Adrenal gland (tissue), 12 donors: Measurements from ENCODE around the gene BMP4. TPM values are rescaled to one million over a fixed set of nuclear protein-coding genes. Genes with fewer than 3 reads are reported as not detected.

Source experiments
- DNase-seq, 7 donors: peaks; one replicate each; pipeline ENCODE4 v3.0.0-alpha.2; 2019 to 2020
- H3K27ac ChIP-seq, 5 donors: fragments of 200-600 bp; sonication (generic) in 4 of 5; 1 replicate in 3 of 5; 2 replicates in 2 of 5; pipeline versions ENCODE4 v1.5.1 to v1.8.0; 2016 to 2020; ENCODE audit warnings: mild to moderate bottlenecking in 1 of 5
- H3K27me3 ChIP-seq: fragments of 200-600 bp; 2 replicates; pipeline ENCODE4 v1.8.0; 2021
- H3K36me3 ChIP-seq, 2 donors: fragments of 200-600 bp; replicated peaks in 1 of 2; 1 replicate in 1 of 2; 2 replicates in 1 of 2; pipeline versions ENCODE4 v1.5.1 to v1.8.0; 2018 to 2022
- H3K4me1 ChIP-seq, 2 donors: fragments of 200-600 bp; replicated peaks in 1 of 2; 1 replicate in 1 of 2; 2 replicates in 1 of 2; pipeline versions ENCODE4 v1.5.1 to v1.8.0; 2018 to 2021
- H3K4me3 ChIP-seq, 4 donors: fragments of 200-600 bp; sonication (generic) in 3 of 4; one replicate each; pipeline ENCODE4 v1.5.1; 2016 to 2018
- H3K9me3 ChIP-seq, 3 donors: fragments of 200-600 bp; sonication (generic) in 1 of 3; replicated peaks in 1 of 3; 1 replicate in 2 of 3; 2 replicates in 1 of 3; pipeline versions ENCODE4 v1.5.1 to v1.8.0; 2016 to 2021
- POLR2A ChIP-seq, 2 donors: fragments of 450-650 bp; IDR thresholded peaks; one replicate each; pipeline ENCODE4 v1.6.1; 2017; ENCODE audit warnings: antibody characterized with exemption in 2 of 2, mild to moderate bottlenecking in 2 of 2, moderate library complexity in 1 of 2
- WGBS, 4 donors: extraction: QIAGEN DNeasy Blood & Tissue Kit in 2 of 4; methylation state at CpG; one replicate each; pipeline versions ENCODE4 v1.1.5 to v1.1.7; 2013 to 2017; 5-methylcytosine and 5-hydroxymethylcytosine counted together
- intact Hi-C, 2 donors: fragments of 100-400 bp; cut with DNase I; formaldehyde crosslinking; loops; one replicate each; pipeline versions ENCODE4 v1.14.1 to v1.15.0; 2022 to 2023
- polyA plus RNA-seq, 3 donors: library from polyadenylated mRNA; stranded (reverse); fragments of 200-250 nt in 2 of 3; fragments of 350-450 nt in 1 of 3; fragmentation: Illumina TruSeq in 1 of 3; extraction: RNeasy Lipid Tissue Mini Kit (QIAGEN cat#74804) in 1 of 3; gene quantifications; one replicate each; pipeline ENCODE4 v1.2.3, GENCODE V29; 2013 to 2014
- total RNA-seq, 9 donors: library from RNA; depleted of rRNA in 4 of 9; stranded (reverse); fragments of >200 nt in 4 of 9; fragments of 120-200 nt in 1 of 9; fragmentation: NEBNext Ultra II Directional in 1 of 9; extraction: Animal tissue kit (Norgen Biotek cat#: 25700) in 1 of 9; gene quantifications; one replicate each; pipeline versions ENCODE4 v1.1.0 to v1.2.4, GENCODE V29; 2013 to 2023
- TF ChIP-seq, protein P1 (sequence below), 6 experiments: fragments of 450-650 bp in 4 of 6; fragments of 200-600 bp in 2 of 6; sonication (generic) in 1 of 6; IDR thresholded peaks; 1 replicate in 5 of 6; 2 replicates in 1 of 6; pipeline versions ENCODE4 v1.5.1 to v1.8.0; 2016 to 2021; ENCODE audit warnings: antibody characterized with exemption in 6 of 6, mild to moderate bottlenecking in 2 of 6, moderate library complexity in 1 of 6
- donor health status: healthy with polysubstance abuse.
- donor health status: Bipolar disorder and iron deficiency.
- donor health status: DM: yes; HTN: yes; CAD: no.
- donor health status: DM: no; HTN: no; CAD: no.
- donor health status: DM: no; HTN: no; CAD: no.
- donor health status: DM: yes; HTN: yes; CAD: no.

BMP4 gene
- total and polyA plus RNA-seq, 12 donors = 2.2 to 37.0 (median 19.4) TPM

DNA sequence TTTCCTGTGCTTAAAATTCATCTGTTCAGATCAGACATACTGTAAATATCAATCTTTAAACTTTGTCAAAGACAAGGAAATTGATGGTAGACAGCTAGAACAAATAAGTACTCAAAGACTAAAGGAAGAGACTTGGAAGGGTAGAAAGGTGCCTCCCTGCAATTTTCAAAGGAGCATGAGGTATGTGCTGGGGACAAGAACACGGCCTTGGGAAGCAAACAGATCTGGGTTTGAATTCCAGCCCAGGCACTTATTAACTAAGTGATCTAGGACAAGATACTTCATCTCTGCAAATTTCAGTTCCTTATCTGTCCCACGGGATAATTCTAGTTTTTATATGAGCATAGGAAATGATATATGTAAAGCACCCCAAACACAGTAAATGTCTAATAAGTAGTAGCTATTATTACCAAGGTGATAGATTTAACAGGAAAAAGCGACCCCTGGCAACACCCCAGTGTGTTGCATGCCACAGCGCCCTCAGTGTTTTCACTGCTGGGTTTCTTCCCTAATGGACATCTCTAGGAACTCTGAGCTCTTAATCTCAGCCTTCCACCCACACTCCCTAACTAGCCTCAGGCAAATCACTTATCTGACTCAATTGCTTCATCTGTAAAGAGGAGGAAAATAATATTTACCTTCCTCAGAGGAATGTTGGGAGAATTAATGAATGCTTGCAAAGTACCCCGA lies 44.7 kb upstream of the BMP4 start:
- intact Hi-C loops = no loop called here
- TF ChIP-seq, protein P1, sequence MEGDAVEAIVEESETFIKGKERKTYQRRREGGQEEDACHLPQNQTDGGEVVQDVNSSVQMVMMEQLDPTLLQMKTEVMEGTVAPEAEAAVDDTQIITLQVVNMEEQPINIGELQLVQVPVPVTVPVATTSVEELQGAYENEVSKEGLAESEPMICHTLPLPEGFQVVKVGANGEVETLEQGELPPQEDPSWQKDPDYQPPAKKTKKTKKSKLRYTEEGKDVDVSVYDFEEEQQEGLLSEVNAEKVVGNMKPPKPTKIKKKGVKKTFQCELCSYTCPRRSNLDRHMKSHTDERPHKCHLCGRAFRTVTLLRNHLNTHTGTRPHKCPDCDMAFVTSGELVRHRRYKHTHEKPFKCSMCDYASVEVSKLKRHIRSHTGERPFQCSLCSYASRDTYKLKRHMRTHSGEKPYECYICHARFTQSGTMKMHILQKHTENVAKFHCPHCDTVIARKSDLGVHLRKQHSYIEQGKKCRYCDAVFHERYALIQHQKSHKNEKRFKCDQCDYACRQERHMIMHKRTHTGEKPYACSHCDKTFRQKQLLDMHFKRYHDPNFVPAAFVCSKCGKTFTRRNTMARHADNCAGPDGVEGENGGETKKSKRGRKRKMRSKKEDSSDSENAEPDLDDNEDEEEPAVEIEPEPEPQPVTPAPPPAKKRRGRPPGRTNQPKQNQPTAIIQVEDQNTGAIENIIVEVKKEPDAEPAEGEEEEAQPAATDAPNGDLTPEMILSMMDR (IDR thresholded peaks at IDR 0.05) = no peak
- TF ChIP-seq POLR2A (IDR thresholded peaks at IDR 0.05) = no peak

DNA sequence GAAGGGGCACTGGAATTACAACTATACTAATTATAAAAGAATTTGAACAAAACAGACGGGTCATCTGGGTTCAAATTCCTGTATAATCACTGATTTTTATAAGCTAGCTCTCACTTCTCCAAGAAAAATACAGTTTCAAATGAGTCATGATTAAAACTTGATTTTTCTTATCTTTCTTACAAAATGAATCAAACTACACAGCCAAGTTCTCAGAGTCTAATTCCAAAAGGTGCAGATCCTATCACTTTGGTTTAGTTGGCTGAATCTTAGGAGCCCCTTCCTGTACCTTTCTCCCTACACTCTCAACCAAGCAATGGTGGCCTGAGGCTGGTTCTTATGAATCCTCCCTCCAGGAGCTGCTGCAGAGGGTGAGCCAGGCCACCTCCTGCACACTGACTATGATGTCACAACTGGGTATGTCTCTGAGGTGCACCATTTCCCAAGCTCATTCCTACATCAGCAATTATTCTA lies 43.8 kb upstream of the BMP4 start:
- Histone ChIP-seq H3K9me3 (no peaks in the 10 kb centered on the region), H3K36me3 (no peaks in the 10 kb centered on the region), H3K27me3 (no peaks in the 10 kb centered on the region), H3K4me3 (no peak overlapping the region), H3K4me1 (peaks cover 0 to 14% of the 10 kb centered on the region in 2 donors), H3K27ac (no peak overlapping the region)
- 31 to 51% (median 46%) methylated on average over 1 of the region's 1 CpG for whole genome bisulfite sequencing, 4 donors
- intact Hi-C loops = no loop called here
- peak in 1 of 7 donors; percentile 8 for DNase-seq
- TF ChIP-seq POLR2A (IDR thresholded peaks at IDR 0.05) = no peak
- TF ChIP-seq, protein P1 (IDR thresholded peaks at IDR 0.05) = no peak

More for the DNA sequence above, 44.7 kb upstream of the BMP4 start:
- DNase-seq = no peak
- Histone ChIP-seq H3K36me3 (no peaks in the 10 kb centered on the region), H3K27me3 (no peaks in the 10 kb centered on the region), H3K4me3 (no peak overlapping the region), H3K4me1 (peaks cover 0 to 14% of the 10 kb centered on the region in 2 donors), H3K9me3 (no peaks in the 10 kb centered on the region), H3K27ac (no peak overlapping the region)
- 54 to 70% (median 67%) methylated on average over 5 of the region's 5 CpGs for WGBS, 4 donors

DNA sequence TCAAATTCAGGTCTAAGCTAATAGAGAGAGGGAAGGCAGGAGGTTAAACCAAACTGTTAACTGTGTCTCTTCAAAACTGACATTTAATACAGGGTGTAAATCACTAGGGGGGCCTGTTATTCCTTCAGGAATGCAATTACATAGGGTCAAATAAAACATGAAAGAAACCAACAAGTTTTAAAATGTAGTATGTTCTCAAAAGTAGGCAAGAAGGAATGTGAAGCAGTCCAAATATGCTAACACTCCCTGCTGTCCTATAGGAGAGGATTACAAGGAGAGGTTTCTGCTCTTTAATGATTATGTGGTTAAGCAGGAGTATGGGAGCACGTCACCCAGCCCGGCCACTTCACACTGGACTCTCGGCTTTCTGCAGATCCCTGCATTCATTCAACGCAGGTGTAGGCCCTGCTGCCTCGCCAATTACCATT lies 42.5 kb upstream of the BMP4 start:
- no peaks in the 10 kb centered on the region for H3K27me3 ChIP-seq
- no peaks in the 10 kb centered on the region for H3K36me3 ChIP-seq
- peaks cover 0 to 14% of the 10 kb centered on the region in 2 donors for H3K4me1 ChIP-seq
- TF ChIP-seq POLR2A (IDR thresholded peaks at IDR 0.05) = no peak
- TF ChIP-seq, protein P1 (IDR thresholded peaks at IDR 0.05) = no peak
- no peak overlapping the region for H3K27ac ChIP-seq
- no peak overlapping the region for H3K4me3 ChIP-seq
- intact Hi-C loops = no loop called here
- no peaks in the 10 kb centered on the region for H3K9me3 ChIP-seq
- WGBS, 4 donors = 78 to 87% (median 83%) methylated on average over 5 of the region's 5 CpGs
- no peak for DNase-seq

DNA sequence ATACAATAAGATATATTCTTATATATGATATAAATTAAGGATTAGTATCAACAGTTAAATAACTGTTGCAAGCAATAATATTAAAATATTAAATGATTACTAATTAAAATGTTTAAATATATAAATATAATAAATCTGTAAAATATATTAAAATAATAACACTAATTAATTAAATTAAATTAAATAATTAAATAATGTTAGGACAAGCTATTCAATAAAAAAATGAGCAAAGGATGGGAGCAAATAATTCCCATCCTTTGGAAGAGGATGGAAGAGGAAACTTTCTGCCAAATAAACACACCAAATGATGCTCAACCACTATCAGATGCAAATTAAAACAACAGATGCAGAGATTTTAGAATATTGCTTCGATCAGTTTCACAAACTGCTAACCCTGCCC lies 39.4 kb upstream of the BMP4 start:
- H3K36me3 ChIP-seq = no peaks in the 10 kb centered on the region
- DNase-seq = no peak
- 88 to 97% (median 92%) methylated on average over 1 of the region's 1 CpG for WGBS, 4 donors

More for the DNA sequence above, 39.4 kb upstream of the BMP4 start:
- no peak for TF ChIP-seq POLR2A (IDR thresholded peaks at IDR 0.05)
- TF ChIP-seq, protein P1 (IDR thresholded peaks at IDR 0.05) = no peak
- H3K27ac ChIP-seq = no peak overlapping the region
- intact Hi-C loops = no loop called here
- H3K4me1 ChIP-seq = peaks cover 0 to 9% of the 10 kb centered on the region in 2 donors
- H3K4me3 ChIP-seq = no peak overlapping the region
- H3K27me3 ChIP-seq = no peaks in the 10 kb centered on the region
- no peaks in the 10 kb centered on the region for H3K9me3 ChIP-seq
